ENCODE data around the gene METTL25B. TPM values are rescaled to one million over a fixed set of nuclear protein-coding genes. Genes with fewer than 3 reads are reported as not detected.

Gene METTL25B
- total and polyA plus RNA-seq, 8 donors = 16.8 to 64.9 (median 19.6) TPM

DNA sequence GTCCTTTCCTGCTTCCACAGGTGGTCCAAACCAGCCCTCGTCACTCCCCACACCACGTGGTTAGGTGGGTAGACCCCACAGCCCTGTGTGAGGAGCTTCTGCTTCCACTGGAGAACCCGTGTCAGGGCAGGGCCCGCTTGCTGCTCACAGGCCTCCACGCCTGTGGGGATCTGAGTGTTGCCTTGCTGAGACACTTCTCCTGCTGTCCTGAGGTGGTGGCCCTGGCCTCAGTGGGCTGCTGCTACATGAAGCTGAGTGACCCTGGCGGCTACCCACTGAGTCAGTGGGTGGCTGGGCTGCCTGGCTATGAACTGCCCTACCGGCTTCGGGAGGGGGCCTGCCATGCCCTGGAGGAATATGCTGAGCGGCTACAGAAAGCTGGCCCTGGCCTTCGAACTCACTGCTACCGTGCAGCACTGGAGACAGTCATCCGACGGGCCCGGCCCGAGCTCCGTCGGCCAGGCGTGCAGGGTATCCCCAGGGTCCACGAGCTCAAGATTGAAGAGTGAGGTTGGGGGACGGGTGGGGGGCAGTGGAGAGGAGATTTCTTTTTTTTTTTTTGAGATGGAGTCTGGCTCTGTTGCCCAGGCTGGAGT lies 5.8 kb downstream of the METTL25B start:
- Histone ChIP-seq H3K27ac (no peak overlapping the region), H3K36me3 (peaks cover 0 to 18% (median 0%) of the 10 kb centered on the region in 3 donors), H3K27me3 (no peaks in the 10 kb centered on the region), H3K9me3 (no peaks in the 10 kb centered on the region), H3K4me3 (no peak overlapping the region), H3K4me1 (peaks cover 0 to 5% (median 4%) of the 10 kb centered on the region in 3 donors)
- TF ChIP-seq, protein P1, sequence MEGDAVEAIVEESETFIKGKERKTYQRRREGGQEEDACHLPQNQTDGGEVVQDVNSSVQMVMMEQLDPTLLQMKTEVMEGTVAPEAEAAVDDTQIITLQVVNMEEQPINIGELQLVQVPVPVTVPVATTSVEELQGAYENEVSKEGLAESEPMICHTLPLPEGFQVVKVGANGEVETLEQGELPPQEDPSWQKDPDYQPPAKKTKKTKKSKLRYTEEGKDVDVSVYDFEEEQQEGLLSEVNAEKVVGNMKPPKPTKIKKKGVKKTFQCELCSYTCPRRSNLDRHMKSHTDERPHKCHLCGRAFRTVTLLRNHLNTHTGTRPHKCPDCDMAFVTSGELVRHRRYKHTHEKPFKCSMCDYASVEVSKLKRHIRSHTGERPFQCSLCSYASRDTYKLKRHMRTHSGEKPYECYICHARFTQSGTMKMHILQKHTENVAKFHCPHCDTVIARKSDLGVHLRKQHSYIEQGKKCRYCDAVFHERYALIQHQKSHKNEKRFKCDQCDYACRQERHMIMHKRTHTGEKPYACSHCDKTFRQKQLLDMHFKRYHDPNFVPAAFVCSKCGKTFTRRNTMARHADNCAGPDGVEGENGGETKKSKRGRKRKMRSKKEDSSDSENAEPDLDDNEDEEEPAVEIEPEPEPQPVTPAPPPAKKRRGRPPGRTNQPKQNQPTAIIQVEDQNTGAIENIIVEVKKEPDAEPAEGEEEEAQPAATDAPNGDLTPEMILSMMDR (IDR thresholded peaks at IDR 0.05) = no peak
- intact Hi-C loops (cut with DNase I) = no loop called here
- WGBS, 2 donors = 92 to 93% methylated on average over 20 of the region's 20 CpGs
- FAIRE-seq (no peak), DNase-seq (peak in 1 of 6 donors; percentile 69), ATAC-seq (no peak)

DNA sequence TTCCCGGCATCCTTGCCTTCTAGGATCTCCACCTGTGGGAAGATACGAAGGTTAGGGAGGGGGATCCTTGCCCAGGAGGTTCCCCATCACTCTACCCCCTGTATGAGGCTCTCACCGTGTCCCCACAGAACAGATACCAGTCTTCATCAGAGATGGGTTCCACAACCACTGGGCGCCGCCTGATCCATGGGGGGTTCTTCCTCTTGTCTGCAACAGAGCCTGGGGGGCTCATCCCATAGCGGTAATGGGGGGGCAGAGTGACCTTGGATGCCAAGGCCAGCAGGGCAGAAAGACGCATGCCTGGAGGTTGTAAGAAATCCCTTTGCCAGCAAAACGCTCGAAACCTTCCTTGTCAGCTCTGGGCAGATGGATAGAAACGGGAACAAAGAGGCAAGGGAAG lies 10.1 kb downstream of the METTL25B start:
- ATAC-seq = no peak
- DNase-seq = peak in 1 of 6 donors; percentile 67
- Histone ChIP-seq H3K27me3 (no peaks in the 10 kb centered on the region), H3K27ac (no peak overlapping the region), H3K4me1 (peaks cover 0 to 5% (median 0%) of the 10 kb centered on the region in 3 donors), H3K9me3 (no peaks in the 10 kb centered on the region), H3K4me3 (no peak overlapping the region), H3K36me3 (peaks cover 0 to 24% (median 1%) of the 10 kb centered on the region in 3 donors)
- TF ChIP-seq, protein P1 (IDR thresholded peaks at IDR 0.05) = no peak
- FAIRE-seq = no peak
- 78 to 83% methylated on average over 10 of the region's 10 CpGs for WGBS, 2 donors
- intact Hi-C loops (cut with DNase I) = no loop called here

DNA sequence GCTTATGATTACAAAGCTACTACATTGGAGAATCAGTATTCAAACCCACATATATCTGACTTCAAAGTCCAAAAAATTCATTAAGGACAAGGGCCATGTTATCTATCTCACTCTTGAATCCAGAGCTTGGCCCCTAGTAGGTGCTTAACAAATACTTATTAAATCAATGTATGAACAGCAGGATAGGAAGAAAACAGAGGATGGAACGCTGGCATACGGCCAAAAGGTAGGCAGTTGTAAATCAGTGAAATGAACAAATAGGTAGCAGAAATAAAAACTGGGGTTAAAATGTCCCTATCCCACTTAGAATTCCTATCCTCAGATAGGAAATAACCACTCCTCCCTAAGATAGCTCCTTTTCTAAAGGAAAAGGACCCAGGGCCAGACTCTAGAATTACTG lies 10.6 kb downstream of the METTL25B start:
- WGBS, 2 donors = 62 to 71% methylated on average over 2 of the region's 2 CpGs
- FAIRE-seq (no peak), DNase-seq (no peak), ATAC-seq (no peak)
- Histone ChIP-seq H3K4me1 (peaks cover 0 to 5% (median 0%) of the 10 kb centered on the region in 3 donors), H3K9me3 (no peaks in the 10 kb centered on the region), H3K27me3 (no peaks in the 10 kb centered on the region), H3K4me3 (no peak overlapping the region), H3K36me3 (peaks cover 0 to 29% (median 6%) of the 10 kb centered on the region in 3 donors), H3K27ac (no peak overlapping the region)
- TF ChIP-seq, protein P1 (IDR thresholded peaks at IDR 0.05) = no peak
- intact Hi-C loops (cut with DNase I) = no loop called here

DNA sequence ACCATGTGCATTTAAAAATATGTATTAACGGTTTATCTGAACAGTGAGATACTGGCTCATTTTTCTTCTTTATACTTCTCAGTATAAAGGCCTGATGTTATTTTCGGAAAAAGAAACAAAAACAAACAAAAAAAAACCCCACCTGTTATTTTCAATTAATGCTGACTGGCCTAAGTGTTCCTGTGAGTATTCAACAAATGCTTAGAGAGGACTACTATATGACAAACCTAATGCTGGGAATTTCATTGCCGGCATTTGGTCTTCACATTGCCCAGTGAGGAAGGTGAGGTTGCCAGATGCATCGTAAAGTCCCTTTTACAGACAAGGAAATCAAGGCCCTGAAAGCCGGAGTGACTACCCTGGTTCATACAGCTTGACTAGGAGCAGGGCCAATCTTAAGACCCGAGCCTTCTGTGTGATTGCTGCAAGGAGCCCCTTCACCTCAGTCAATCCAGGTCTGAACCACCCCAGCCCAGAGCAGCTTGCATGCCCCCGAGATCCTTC lies 12.0 kb downstream of the METTL25B start:
- peak; percentile 5 to 12 (median 6) for ATAC-seq

More for the DNA sequence above, 12.0 kb downstream of the METTL25B start:
- no peak for FAIRE-seq
- peaks cover 0 to 26% (median 8%) of the 10 kb centered on the region in 3 donors for H3K36me3 ChIP-seq
- peak overlapping the region; percentile 51 to 91 (median 56) for H3K4me3 ChIP-seq
- H3K4me1 ChIP-seq = peaks cover 0 to 5% (median under 1%) of the 10 kb centered on the region in 3 donors
- intact Hi-C loops (cut with DNase I) = no loop called here
- WGBS, 2 donors = 8 to 10% methylated on average over 7 of the region's 7 CpGs
- H3K27me3 ChIP-seq = no peaks in the 10 kb centered on the region
- TF ChIP-seq, protein P1 (IDR thresholded peaks at IDR 0.05) = no peak
- no peak for DNase-seq
- H3K9me3 ChIP-seq = no peaks in the 10 kb centered on the region
- H3K27ac ChIP-seq = peak overlapping the region; percentile 20 to 62 (median 41)

Data from pancreas (tissue), 10 donors.